ENCODE measurements around the gene IFT25. TPM values are rescaled to one million over a fixed set of nuclear protein-coding genes. Genes with fewer than 3 reads are reported as not detected.

IFT25 gene
- total RNA-seq, 1 donor from 2014 or later, result 27.7 TPM

- no peaks in the 10 kb centered on the region for H3K27me3 Mint-ChIP-seq (ENCODE audit: unreplicated experiment)
- H3K27ac Mint-ChIP-seq (ENCODE audit: unreplicated experiment), result no peak overlapping the region
- no peak for DNase-seq (ENCODE audit: low spot score)
- H3K4me3 Mint-ChIP-seq (ENCODE audit: unreplicated experiment), result no peak overlapping the region
- H3K4me1 Mint-ChIP-seq (ENCODE audit: unreplicated experiment), result no peaks in the 10 kb centered on the region
- TF ChIP-seq, protein P1, sequence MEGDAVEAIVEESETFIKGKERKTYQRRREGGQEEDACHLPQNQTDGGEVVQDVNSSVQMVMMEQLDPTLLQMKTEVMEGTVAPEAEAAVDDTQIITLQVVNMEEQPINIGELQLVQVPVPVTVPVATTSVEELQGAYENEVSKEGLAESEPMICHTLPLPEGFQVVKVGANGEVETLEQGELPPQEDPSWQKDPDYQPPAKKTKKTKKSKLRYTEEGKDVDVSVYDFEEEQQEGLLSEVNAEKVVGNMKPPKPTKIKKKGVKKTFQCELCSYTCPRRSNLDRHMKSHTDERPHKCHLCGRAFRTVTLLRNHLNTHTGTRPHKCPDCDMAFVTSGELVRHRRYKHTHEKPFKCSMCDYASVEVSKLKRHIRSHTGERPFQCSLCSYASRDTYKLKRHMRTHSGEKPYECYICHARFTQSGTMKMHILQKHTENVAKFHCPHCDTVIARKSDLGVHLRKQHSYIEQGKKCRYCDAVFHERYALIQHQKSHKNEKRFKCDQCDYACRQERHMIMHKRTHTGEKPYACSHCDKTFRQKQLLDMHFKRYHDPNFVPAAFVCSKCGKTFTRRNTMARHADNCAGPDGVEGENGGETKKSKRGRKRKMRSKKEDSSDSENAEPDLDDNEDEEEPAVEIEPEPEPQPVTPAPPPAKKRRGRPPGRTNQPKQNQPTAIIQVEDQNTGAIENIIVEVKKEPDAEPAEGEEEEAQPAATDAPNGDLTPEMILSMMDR (IDR thresholded peaks at IDR 0.05; ENCODE audit: unreplicated experiment), result no peak
- H3K9me3 Mint-ChIP-seq (ENCODE audit: unreplicated experiment), result no peaks in the 10 kb centered on the region
- no peaks in the 10 kb centered on the region for H3K36me3 Mint-ChIP-seq (ENCODE audit: low read depth, unreplicated experiment)
Observed at GRCh38 chr1:53871773-53872484, 73.6 kb downstream of the IFT25 start.

Other genes with a start within 250 kb of the IFT25 start
- gene GLIS1, start 206.5 kb downstream of the IFT25 start, total RNA-seq (ENCODE audit: unreplicated experiment), result not detected
- gene NDC1, start 107.4 kb downstream of the IFT25 start, total RNA-seq (ENCODE audit: unreplicated experiment), result 13.3 TPM
- 26.3 TPM for gene YIPF1, start 55.9 kb downstream of the IFT25 start, total RNA-seq (ENCODE audit: unreplicated experiment)
- not detected for gene DIO1, start 51.5 kb downstream of the IFT25 start, total RNA-seq (ENCODE audit: unreplicated experiment)
- gene LRRC42, start 651 bp upstream of the IFT25 start, total RNA-seq (ENCODE audit: unreplicated experiment), result 43.6 TPM
- not detected for gene LDLRAD1, start 72.5 kb upstream of the IFT25 start, total RNA-seq (ENCODE audit: unreplicated experiment)
- 195 TPM for gene TMEM59, start 107.5 kb upstream of the IFT25 start, total RNA-seq (ENCODE audit: unreplicated experiment)
- 6.3 TPM for gene TCEANC2, start 107.9 kb upstream of the IFT25 start, total RNA-seq (ENCODE audit: unreplicated experiment)
- 0.36 TPM for gene CDCP2, start 207.3 kb upstream of the IFT25 start, total RNA-seq (ENCODE audit: unreplicated experiment)